Activated CD4-positive, CD25-positive, alpha-beta regulatory T cell treated with anti-CD3 and anti-CD28 coated beads, Interleukin-2, amount 50 U/mL, for 72 hours (primary cell): ENCODE data around the gene TMEM11.
"Not testable (repeated sequence)": the region's sequence is repeated elsewhere in the genome, so short reads cannot be mapped to it uniquely, and the experiment has no call there.

ENCODE experiments used
- DNase-seq: peaks from one replicate; pipeline ENCODE4 v3.0.0; 2021

TMEM11 gene

GRCh38 chr17:21242026-21242697 is 28.2 kb upstream of the TMEM11 start:
- DNase-seq = no peak

DNA sequence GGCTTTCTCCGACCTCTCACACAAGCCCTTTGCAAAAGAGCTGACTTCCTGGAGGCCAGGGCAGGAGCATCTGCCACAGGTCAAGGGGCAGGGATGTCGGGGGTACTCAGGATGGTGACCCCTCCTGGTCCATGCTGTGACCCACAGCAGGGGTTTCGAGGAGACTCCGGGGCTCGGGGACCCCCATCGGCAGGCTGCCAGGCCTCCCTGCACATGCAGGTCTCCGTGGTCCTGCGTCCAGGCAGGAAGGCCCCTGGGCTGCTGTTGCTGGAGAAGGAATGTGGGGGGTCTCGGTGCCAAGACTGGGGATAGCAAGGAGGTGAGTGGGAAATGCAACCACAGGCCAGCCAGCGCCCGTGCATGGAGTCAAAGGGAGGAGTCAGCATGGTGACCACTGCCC is 27.6 kb upstream of the TMEM11 start:
- no peak for DNase-seq

DNA sequence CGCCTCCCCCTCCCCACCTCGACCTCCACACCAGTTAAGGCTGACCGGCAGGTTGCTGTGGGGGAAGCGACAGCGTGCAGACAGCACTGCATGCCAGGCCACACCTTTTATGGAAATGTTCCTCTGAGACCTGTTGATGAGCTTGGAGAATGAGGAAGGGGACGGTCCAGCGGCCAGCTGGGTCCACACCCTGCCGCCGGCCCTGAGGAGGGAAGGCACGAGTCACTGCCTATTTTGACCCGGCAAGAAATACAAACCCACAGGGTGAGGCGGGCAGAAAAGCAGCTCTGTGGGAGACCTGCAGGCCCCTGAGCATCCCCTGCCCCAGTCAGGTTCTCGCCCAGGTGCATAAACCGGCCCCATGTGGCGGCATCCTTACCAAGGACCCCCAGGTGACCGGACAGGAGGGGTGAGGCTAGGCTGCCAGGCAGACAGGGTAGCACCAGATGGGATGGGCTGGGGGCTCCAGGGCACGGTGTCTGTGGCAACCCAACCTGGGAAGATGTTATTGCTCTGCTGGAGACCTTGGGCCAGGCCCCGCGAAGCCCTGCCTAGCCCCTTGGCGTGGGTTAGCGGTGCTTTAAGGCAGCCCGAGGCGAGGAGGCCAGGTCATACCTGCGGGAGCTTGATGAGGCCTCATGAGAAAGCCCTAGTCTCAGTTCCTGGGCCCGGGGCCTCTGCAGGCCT is 26.6 kb upstream of the TMEM11 start:
- DNase-seq = no peak

GRCh38 chr17:21239680-21240368 is 25.9 kb upstream of the TMEM11 start:
- no peak for DNase-seq

- no peak for DNase-seq
These were observed 22.0 kb upstream of the TMEM11 start for GRCh38 chr17:21235921-21236320.

GRCh38 chr17:21233581-21234347 is 19.8 kb upstream of the TMEM11 start:
- no peak for DNase-seq

DNA sequence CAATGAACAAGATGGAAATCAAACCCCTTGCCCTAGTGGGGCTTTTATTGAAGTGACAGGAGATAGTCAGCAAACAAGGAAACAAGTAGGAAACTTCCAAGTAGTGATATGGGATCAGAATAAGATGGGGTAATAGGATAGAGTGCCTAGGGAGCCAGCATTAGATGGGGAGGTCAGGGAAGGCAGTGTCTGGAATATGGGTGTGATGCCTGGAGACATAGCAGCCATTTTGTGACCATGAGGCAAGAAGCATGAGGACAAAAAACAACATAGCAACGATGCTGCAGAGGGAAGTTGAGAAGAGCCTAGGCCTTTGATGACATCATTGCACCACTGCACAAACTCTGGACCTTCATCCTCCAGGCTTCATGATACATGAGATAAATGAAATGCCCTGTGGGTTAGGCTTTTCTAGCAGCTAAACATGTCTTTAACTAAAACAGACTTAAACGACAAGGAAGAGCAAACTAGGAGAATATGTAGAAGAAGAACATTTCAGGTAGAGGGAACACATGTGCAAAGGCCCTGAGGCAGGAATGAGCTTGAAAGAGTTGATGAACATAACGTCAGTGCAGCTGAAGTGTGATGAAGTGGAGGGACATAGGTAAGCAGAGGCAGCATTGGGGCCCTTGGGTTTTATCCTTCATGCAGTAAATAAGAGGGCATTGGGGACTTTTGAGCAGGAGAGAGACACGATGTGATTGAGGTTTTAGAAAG is 18.2 kb upstream of the TMEM11 start:
- DNase-seq = no peak

DNA sequence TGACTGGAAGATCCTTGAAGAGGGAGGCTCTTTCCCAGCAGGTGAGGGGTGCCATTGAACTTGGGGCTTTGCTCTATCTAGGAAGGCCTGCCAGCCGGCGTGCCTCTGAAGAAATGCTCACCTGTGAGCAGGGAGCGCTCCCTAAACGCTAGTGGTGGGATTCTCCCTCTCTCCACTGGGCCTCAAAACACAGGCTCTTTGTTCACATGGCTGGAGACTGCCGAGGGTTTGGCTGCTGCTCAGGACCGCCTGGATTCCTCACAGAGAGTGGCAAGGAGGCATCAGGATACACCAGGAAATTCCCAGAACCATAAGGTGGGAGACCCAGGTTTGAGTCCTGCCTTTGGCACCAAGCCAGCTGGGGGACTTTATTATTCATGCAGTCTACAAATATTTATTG is 17.6 kb upstream of the TMEM11 start:
- DNase-seq = no peak

- no peak for DNase-seq
These were observed 14.9 kb upstream of the TMEM11 start for GRCh38 chr17:21228845-21229244.

GRCh38 chr17:21228111-21228510 is 14.2 kb upstream of the TMEM11 start:
- no peak for DNase-seq

DNA sequence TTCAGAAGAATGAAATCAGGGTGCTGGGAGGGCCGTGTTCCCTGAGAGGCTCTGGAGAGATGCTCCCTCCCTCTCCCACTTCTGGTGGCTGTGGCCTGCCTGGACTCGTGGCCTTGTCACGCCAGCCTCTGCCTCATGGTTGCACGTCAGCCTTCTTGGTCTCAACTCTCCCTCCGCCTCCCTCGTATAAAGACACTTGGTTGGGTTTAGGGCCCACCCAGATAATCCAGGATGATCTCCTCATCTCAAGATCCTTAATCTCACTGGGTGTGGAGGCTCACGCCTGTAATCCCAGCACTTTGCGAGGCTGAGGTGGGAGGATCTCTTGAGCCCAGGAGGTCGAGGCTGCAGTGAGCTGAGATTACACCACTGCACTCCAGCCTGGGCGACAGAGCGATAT is 13.3 kb upstream of the TMEM11 start:
- not testable (repeated sequence) for DNase-seq

DNA sequence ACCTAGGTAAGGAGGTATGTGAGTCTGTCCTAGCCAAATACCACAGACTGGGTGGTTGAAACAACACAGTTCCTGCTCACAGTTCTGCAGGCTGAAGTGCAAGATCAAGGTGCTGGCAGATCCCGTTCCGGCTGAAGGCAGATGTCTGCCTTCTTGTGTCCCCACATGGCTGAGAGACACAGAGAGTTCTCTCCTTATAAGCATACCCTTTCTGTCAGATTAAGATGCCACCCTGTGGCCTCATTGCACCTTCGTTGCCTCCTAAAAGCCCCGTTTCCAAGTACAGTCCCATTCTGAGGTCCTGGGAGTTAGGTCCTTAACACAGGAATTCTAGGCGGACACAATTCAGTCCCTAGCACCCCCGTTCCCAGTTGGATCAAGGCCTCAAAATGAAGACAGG is 9.1 kb upstream of the TMEM11 start:
- no peak for DNase-seq

- no peak for DNase-seq
These were observed 4.9 kb upstream of the TMEM11 start for GRCh38 chr17:21218831-21219380.

DNA sequence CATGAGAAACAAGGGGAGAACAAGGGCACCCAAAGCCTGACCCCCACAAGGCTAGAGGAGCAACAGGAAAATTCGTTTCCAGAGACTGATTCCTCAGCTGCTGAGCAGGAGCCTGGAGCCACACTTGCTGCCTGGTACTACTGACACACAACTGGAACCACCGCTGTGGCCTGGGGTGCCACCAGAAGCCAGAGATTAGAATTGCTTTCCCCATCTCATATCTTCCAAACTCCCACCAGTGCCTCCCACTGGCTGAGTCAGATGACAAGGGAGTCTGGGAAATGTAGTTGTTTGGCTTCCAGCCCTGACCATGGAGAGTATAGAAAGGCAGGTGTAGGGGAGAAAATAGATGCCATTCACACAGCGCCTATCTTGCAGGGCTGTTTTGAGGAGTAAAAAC is 4.1 kb upstream of the TMEM11 start:
- DNase-seq = no peak

GRCh38 chr17:21217346-21217745 is 3.4 kb upstream of the TMEM11 start:
- DNase-seq = no peak

DNA sequence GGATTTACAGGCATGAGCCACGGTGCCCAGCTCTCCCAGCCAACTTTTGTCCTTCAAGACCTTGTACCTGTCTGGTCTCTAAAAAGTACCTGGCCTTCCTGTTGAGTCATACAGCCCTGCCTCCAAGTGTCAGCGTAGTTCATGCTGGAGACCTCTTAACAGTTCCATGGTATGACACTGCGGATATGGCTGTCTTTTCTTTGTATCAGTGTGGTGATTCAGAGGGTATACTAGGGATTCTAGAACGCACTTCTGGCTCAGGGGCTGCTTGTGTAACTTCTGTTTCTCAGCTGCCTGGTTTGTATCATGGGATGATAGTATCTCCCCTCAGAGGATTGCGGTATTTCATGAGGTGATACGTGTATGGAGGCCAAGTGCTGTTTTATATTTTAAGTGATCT is 2.0 kb upstream of the TMEM11 start:
- no peak for DNase-seq

- no peak for DNase-seq
These were observed 998 bp upstream of the TMEM11 start for GRCh38 chr17:21214777-21215541.

GRCh38 chr17:21213638-21214014 is 335 bp downstream of the TMEM11 start:
- DNase-seq = no peak

- DNase-seq = no peak
These were observed 929 bp downstream of the TMEM11 start for GRCh38 chr17:21212826-21213637.

GRCh38 chr17:21211825-21212479 is 2.0 kb downstream of the TMEM11 start:
- no peak for DNase-seq
